ENCODE results near the gene ZNF808. TPM values are rescaled to one million over a fixed set of nuclear protein-coding genes. Genes with fewer than 3 reads are reported as not detected.
"Not testable (repeated sequence)": the region's sequence is repeated elsewhere in the genome, so short reads cannot be mapped to it uniquely, and the experiment has no call there.

Gene ZNF808
- 10 to 100 TPM; 31.8 to 32.9 TPM for total RNA-seq

DNA sequence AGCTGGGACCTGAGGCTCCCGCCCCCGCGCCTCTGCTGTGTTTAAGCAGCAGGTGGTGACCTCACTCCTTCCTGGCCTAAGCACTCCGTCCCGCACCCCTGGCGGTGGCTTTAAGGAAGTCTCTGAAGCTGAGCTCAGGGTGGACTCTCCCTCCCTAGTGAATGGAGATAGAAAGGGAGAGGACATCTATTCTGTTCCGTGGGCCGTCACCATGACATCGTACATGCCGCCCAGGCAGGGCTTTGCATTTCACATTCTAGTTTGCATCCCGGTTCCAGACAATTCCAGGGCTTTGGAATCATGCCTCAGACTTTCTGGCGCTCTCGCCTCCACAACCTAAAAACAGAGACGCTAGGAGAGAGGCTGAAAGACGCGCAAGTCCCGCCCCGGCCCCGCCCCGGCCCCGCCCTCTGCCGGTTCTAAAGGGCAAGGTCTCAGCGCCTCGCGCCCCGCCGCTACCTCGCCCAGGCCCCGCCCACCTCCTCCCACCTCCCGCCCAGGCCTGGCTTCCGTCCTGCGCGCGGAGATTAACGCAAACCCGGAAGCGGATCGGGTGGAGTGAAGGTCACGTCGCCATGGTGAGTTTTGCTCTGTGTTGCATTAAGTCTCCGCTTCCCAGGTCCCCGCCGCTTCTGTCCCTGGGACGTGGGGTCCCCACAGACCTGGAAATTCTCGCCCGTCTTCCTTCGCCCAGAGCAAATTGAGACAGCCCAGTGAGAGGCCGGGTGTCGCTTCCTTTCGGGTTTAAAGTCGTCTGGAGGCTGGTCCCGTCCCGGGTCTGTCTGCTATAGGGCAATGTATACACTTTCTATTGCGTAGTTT is at the start of gene ZNF808:
TSS of gene ZNF808 (plus strand) at position 535 of the 822 bp plus-strand sequence. CDS start 15,617 bp downstream, outside the sequence.
- POLR2A ChIA-PET = no interaction called here

GRCh38 chr19:52484111-52484743 is 43.2 kb upstream of the ZNF808 start:
- DNase-seq; CTCF ChIA-PET; POLR2A ChIA-PET; intact Hi-C loops (cut with micrococcal nuclease); H3K4me3 Mint-ChIP-seq; H3K4me1 Mint-ChIP-seq (ENCODE audit: low read depth); H3K27ac Mint-ChIP-seq; H3K27me3 Mint-ChIP-seq: not testable (repeated sequence)
- Mint-ChIP-seq H3K36me3 (peaks cover 30% of the 10 kb centered on the region), H3K9me3 (peaks cover 64% of the 10 kb centered on the region)

More for the DNA sequence above, at the start of gene ZNF808:
- Mint-ChIP-seq H3K36me3 (peaks cover 14% of the 10 kb centered on the region), H3K9me3 (peaks cover 8% of the 10 kb centered on the region), H3K4me3 (peak within 1 kb of the TSS; percentile 96), H3K27me3 (no peaks in the 10 kb centered on the region), H3K4me1 (ENCODE audit: low read depth) (peaks cover 18% of the 10 kb centered on the region), H3K27ac (peak within 1 kb of the TSS; percentile 92)
- CTCF ChIA-PET = interaction anchor here (1.0 kb wide), 1 partner anchor 16 kb away, joined by 6 read pairs; no protein-coding TSS in a partner anchor
- peak; percentile 99 for DNase-seq
- intact Hi-C loops (cut with micrococcal nuclease) = loop anchor here (1.0 to 5.0 kb wide), 11 partner anchors 8 to 631 kb away; partner anchors contain the start of genes ZNF160, ZNF347, ZNF528 and ZNF611

- H3K9me3 Mint-ChIP-seq = peaks cover 64% of the 10 kb centered on the region
- not testable (repeated sequence) for DNase-seq
These were observed 42.4 kb upstream of the ZNF808 start for GRCh38 chr19:52485064-52485463.

DNA sequence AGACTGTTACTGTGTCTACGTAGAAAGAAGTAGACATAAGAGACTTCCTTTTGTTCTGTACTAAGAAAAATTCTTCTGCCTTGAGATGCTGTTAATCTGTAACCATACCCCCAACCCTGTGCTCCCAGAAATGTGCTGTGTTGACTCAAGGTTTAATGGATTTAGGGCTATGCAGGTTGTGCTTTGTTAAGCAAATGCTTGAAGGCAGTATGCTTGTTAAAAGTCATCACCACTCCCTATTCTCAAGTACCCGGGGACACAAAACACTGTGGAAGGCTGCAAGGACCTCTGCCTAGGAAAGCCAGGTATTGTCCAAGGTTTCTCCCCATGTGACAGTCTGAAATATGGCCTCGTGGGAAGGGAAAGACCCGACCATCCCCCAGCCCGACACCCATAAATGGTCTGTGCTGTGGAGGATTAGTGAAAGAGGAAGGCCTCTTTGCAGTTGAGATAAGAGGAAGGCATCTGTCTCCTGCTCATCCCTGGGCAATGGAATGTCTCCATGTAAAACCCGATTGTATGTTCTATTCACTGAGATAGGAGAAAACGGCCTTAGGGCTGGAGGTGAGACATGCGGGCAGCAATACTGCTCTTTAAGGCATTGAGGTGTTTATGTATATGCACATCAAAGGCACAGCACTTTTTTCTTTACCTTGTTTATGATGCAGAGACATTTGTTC is 41.8 kb upstream of the ZNF808 start:
- H3K27me3 Mint-ChIP-seq; intact Hi-C loops (cut with micrococcal nuclease); POLR2A ChIA-PET; H3K4me3 Mint-ChIP-seq; H3K27ac Mint-ChIP-seq; DNase-seq; H3K4me1 Mint-ChIP-seq (ENCODE audit: low read depth); CTCF ChIA-PET: not testable (repeated sequence)
- H3K36me3 Mint-ChIP-seq = peaks cover 28% of the 10 kb centered on the region
- H3K9me3 Mint-ChIP-seq = peaks cover 64% of the 10 kb centered on the region

More at GRCh38 chr19:52485064-52485463, 42.4 kb upstream of the ZNF808 start:
- H3K4me1 Mint-ChIP-seq (ENCODE audit: low read depth); POLR2A ChIA-PET; H3K27ac Mint-ChIP-seq; intact Hi-C loops (cut with micrococcal nuclease); H3K4me3 Mint-ChIP-seq; H3K27me3 Mint-ChIP-seq; CTCF ChIA-PET: not testable (repeated sequence)
- H3K36me3 Mint-ChIP-seq = peaks cover 28% of the 10 kb centered on the region

DNA sequence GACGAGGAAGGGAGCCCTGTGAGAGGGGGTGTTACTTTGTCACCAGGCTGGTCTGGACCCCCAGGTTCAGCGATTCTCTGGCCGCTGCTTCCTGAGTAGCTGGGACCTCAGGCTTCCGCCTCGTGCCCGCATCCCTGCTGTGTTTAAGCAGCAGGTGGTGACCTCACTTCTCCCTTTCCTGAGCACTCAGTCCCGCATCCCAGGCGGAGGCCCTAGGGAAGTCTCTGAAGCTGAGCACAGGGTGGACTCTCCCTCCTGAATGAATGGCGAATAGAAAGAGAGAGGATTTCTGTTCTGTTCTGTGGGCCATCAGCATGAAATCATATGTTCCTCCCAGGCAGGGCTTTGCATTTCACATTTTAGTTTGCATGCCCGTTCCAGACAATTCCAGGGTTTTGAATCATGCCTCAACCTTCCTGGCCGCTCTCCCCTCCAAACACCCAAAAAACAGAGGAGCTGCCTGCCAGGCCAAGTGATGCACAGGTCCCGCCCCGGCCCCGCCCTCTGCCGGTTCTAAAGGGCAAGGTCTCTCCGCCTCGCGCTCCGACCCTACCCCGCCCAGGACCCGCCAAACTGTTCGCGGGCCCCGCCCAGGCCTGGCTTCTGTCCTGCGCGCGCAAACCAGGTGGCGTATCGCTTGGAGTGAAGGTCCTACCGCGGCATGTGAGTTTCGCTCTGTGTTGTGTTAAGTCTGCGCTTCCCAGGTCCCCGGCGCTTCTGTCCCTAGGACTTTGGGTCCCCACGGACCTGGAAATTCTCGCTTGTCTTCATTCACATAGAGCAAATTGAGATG is 35.1 kb upstream of the ZNF808 start:
- no peaks in the 10 kb centered on the region for H3K4me1 Mint-ChIP-seq (ENCODE audit: low read depth)
- H3K9me3 Mint-ChIP-seq = peaks cover 54% of the 10 kb centered on the region
- H3K27me3 Mint-ChIP-seq = peaks cover 3% of the 10 kb centered on the region
- peak; percentile 32 for DNase-seq
- ChIA-PET CTCF (no interaction called here), POLR2A (no interaction called here)
- no peak overlapping the region for H3K4me3 Mint-ChIP-seq
- no peak overlapping the region for H3K27ac Mint-ChIP-seq
- H3K36me3 Mint-ChIP-seq = peaks cover 42% of the 10 kb centered on the region
- intact Hi-C loops (cut with micrococcal nuclease) = no loop called here

- intact Hi-C loops (cut with micrococcal nuclease) = no loop called here
- H3K36me3 Mint-ChIP-seq = peaks cover 46% of the 10 kb centered on the region
- ChIA-PET POLR2A (no interaction called here), CTCF (no interaction called here)
- peak; percentile 12 for DNase-seq
- peaks cover 58% of the 10 kb centered on the region for H3K9me3 Mint-ChIP-seq
- H3K4me1 Mint-ChIP-seq (ENCODE audit: low read depth) = no peaks in the 10 kb centered on the region
- peaks cover 3% of the 10 kb centered on the region for H3K27me3 Mint-ChIP-seq
- no peak overlapping the region for H3K27ac Mint-ChIP-seq
- no peak overlapping the region for H3K4me3 Mint-ChIP-seq
These were observed 34.4 kb upstream of the ZNF808 start for GRCh38 chr19:52492994-52493470.

GRCh38 chr19:52494518-52494917 is 33.0 kb upstream of the ZNF808 start:
- H3K4me1 Mint-ChIP-seq (ENCODE audit: low read depth) = no peaks in the 10 kb centered on the region
- no peak overlapping the region for H3K27ac Mint-ChIP-seq
- peaks cover 46% of the 10 kb centered on the region for H3K36me3 Mint-ChIP-seq
- CTCF ChIA-PET = no interaction called here
- no peak for DNase-seq
- intact Hi-C loops (cut with micrococcal nuclease) = no loop called here
- POLR2A ChIA-PET = no interaction called here
- no peak overlapping the region for H3K4me3 Mint-ChIP-seq
- H3K9me3 Mint-ChIP-seq = peaks cover 60% of the 10 kb centered on the region
- H3K27me3 Mint-ChIP-seq = peaks cover 3% of the 10 kb centered on the region

- intact Hi-C loops (cut with micrococcal nuclease) = no loop called here
- ChIA-PET CTCF (no interaction called here), POLR2A (no interaction called here)
- H3K4me3 Mint-ChIP-seq = no peak overlapping the region
- no peak overlapping the region for H3K27ac Mint-ChIP-seq
- no peaks in the 10 kb centered on the region for H3K27me3 Mint-ChIP-seq
- no peaks in the 10 kb centered on the region for H3K4me1 Mint-ChIP-seq (ENCODE audit: low read depth)
- H3K9me3 Mint-ChIP-seq = peaks cover 59% of the 10 kb centered on the region
- peaks cover 48% of the 10 kb centered on the region for H3K36me3 Mint-ChIP-seq
- DNase-seq = no peak
These were observed 28.9 kb upstream of the ZNF808 start for GRCh38 chr19:52498571-52498970.

- H3K27me3 Mint-ChIP-seq; H3K4me3 Mint-ChIP-seq; H3K27ac Mint-ChIP-seq; CTCF ChIA-PET; DNase-seq; H3K4me1 Mint-ChIP-seq (ENCODE audit: low read depth); intact Hi-C loops (cut with micrococcal nuclease): not testable (repeated sequence)
- Mint-ChIP-seq H3K9me3 (peaks cover 55% of the 10 kb centered on the region), H3K36me3 (peaks cover 52% of the 10 kb centered on the region)
- POLR2A ChIA-PET = interaction anchor here (0.7 kb wide), 1 partner anchor 48 kb away, joined by 3 read pairs; no protein-coding TSS in a partner anchor
These were observed 27.0 kb upstream of the ZNF808 start for GRCh38 chr19:52500474-52500873.

- Mint-ChIP-seq H3K36me3 (peaks cover 55% of the 10 kb centered on the region), H3K9me3 (peaks cover 53% of the 10 kb centered on the region)
- DNase-seq; H3K27ac Mint-ChIP-seq; H3K4me1 Mint-ChIP-seq (ENCODE audit: low read depth); CTCF ChIA-PET; H3K27me3 Mint-ChIP-seq; intact Hi-C loops (cut with micrococcal nuclease); H3K4me3 Mint-ChIP-seq: not testable (repeated sequence)
- POLR2A ChIA-PET = interaction anchor here (0.7 kb wide), 1 partner anchor 47 kb away, joined by 3 read pairs; no protein-coding TSS in a partner anchor
These were observed 26.5 kb upstream of the ZNF808 start for GRCh38 chr19:52500991-52501390.

- DNase-seq = no peak
- H3K36me3 Mint-ChIP-seq = peaks cover 47% of the 10 kb centered on the region
- no peak overlapping the region for H3K27ac Mint-ChIP-seq
- CTCF ChIA-PET = no interaction called here
- intact Hi-C loops (cut with micrococcal nuclease) = no loop called here
- no peaks in the 10 kb centered on the region for H3K4me1 Mint-ChIP-seq (ENCODE audit: low read depth)
- H3K9me3 Mint-ChIP-seq = peaks cover 48% of the 10 kb centered on the region
- no peaks in the 10 kb centered on the region for H3K27me3 Mint-ChIP-seq
- POLR2A ChIA-PET = no interaction called here
- H3K4me3 Mint-ChIP-seq = no peak overlapping the region
These were observed 20.2 kb upstream of the ZNF808 start for GRCh38 chr19:52507266-52507665.
